Measurements from ENCODE around the gene SEC14L5. TPM values are rescaled to one million over a fixed set of nuclear protein-coding genes. Genes with fewer than 3 reads are reported as not detected.
"Not testable (repeated sequence)": the region's sequence is repeated elsewhere in the genome, so short reads cannot be mapped to it uniquely, and the experiment has no call there.

The SEC14L5 gene
- polyA plus RNA-seq, 1 donor: 0.12 TPM

GRCh38 chr16:4949986-4950385 lies 8.1 kb upstream of the SEC14L5 start:
- no peak for DNase-seq

DNA sequence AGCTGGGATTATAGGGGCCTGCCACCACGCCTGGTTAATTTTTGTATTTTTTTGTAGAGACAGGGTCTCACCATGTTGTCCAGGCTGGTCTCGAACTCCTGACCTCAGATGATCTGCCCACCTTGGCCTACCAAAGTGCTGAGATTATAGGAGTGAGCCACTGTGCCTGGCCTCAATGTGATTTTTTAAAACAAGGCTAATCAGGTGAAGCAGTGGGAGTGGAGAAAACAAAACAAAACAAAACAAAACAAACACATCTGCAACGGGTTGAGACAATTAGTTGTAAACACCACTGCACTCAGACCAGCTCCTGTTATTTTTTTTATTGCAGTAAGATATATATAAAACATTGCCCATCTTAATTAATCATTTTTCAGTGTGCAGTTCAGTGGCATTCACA lies 6.5 kb upstream of the SEC14L5 start:
- DNase-seq: not testable (repeated sequence)

DNA sequence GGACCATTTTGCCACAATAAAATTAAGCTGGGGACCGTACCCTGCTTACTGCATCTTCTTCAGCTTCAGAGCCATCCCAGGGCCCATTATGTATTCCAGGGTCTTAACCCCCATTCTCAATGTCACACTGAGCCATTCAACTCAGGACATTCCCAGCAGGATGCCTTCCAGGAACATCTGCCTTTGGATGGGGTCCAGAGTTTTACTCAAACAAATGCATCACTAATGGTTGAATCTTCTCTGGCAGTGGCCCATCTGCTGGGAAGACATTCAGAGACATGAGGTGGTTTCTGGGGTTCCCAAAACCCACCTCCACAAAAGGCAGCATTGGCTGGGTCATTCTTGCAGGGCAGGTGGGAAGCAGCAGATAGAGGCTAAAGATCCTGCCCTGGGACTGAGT lies 3.4 kb upstream of the SEC14L5 start:
- DNase-seq: no peak

DNA sequence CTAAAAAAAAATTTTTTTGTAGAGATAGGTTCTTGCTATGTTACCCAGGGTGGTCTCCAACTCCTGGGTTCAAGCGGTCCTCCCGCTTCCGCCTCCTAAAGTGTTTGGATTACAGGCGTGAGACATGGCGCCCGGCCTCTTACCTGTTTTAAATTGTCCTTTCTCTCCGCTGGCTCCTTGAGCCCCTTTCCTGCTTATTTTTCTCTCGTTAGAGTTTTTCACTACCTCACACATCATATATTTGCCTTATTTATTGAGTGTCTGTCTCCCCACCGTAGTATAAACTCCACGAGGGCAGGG lies 760 bp upstream of the SEC14L5 start:
- no peak for DNase-seq

DNA sequence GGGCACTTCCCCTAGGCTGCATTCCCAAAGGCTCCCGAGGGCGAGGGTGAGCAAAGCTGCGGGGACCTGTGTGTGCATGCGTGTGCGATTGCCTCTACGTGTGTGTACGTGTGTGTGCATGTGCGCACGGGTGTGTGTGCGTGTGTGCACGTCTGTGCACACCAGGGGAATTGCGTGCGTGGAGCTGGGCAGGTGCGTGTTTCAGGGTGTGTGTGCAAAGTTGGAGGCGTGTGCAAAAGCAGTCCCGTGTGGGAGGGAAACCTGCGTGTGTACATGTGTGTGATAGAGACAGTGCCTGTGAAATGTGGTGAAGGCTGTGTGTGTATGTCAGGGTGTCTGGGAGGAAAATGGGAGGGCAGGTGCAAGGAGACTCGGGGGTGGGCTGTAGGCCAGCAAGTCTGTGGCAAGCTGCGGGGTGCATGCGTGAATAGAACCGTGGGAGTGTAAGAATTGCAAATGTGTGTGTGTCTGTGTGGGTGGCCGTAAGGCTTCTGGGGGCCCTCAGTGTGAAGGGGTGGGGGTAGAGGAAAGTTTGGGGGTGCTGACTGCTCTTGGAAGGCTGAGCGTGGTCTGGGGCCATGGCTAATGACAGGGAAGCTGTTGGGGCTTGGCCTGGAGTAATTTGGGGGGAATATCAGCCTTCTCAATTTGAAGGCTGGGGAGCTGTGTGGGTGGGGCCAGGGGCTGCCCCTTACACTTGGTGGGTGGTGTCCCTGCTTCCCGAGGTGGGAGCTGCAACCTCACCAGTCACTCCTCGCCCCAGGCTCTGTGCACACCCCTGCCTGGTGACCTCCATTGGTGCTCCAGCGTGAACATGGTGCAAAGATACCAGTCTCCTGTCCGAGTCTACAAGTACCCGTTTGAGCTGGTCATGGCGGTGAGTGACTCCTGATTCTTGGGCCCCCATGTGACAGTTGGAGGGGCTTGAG lies 644 bp downstream of the SEC14L5 start:
- no peak for DNase-seq

DNA sequence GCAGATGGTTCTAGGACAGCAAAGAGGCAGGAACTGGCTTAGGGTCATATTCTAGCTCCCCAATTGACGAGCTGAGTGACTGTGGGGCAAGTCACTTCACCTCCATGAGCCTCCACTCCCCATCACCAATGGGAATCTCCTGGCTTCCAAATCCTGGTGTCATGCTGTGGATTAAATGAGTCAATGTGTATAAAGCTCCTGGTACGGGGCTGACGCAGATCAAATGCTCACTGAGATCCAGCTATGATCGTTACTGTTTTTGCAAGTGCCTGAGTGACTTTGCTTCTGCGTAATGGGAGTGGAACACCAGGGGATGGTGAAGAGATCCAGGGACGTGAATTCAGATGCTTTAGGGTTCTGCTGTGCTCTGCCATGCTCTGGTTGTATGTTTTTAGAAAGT lies 2.4 kb downstream of the SEC14L5 start:
- no peak for DNase-seq

- no peak for DNase-seq
Observed at GRCh38 chr16:4962716-4963115, 4.6 kb downstream of the SEC14L5 start.

GRCh38 chr16:4963527-4963926 lies 5.4 kb downstream of the SEC14L5 start:
- DNase-seq: not testable (repeated sequence)

DNA sequence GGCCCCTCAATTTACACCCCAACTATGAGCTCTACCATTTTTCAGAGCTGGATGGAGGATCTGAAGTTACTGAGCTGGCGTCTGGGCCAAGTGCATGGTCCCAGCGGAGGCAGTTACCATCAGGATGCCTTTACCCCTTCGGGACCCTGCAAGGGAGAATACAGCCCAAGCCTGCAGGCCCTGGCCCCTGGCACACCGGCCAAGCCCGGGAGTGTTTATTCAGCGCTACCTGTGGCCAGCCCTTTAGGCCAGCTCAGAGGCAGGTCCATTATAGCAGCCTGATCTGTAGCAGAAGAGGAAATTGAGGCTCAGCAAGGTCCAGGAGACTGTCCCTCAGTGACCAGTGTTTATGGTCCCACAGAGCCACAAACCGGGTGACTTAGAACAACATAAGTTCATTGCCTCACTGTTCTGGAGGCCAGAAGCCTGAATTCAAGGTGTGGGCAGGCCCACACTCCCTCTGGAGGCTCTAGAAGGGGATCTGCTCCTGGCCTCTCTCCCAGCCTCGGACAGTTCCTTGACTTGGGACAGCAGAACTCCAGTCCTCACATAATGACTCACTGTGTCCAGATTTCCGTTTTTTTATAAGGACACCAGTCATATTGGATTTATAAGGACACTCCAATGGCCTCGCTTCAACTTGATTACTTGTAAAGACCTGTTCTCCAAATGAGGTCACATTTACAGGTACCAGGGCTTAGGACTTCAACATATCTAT lies 8.8 kb downstream of the SEC14L5 start:
- no peak for DNase-seq

GRCh38 chr16:4968278-4968677 lies 10.1 kb downstream of the SEC14L5 start:
- DNase-seq: not testable (repeated sequence)

DNA sequence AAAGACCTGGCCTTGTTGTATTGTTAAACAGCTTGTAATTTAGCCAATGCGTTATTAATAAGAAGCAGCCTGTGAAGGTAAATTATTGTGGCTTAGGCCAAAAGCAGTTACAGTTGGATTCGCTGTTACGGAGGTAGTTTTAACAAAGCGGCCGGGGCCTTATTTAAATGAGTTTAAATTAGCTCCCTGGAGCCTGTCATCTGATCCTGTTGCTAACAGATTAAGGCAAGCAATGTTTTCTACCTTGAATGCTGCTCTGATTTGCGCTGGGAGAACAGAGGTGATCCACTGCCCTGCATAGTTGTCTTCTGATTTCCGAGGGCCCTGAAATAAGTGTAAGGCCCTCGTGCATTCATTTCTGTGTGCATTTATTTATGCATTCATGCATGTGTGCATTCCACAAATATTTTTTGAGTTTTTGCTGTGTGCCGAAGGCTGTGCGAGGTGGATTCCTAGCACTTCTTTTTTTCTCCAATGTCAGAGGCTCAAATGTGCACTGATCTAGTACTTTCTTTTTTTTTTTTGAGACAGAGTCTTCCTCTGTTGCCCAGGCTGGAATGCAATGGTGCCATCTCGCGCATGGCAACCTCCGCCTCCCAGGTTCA lies 10.9 kb downstream of the SEC14L5 start:
- DNase-seq: no peak

- DNase-seq: no peak
Observed at GRCh38 chr16:4970010-4970409, 11.9 kb downstream of the SEC14L5 start.

DNA sequence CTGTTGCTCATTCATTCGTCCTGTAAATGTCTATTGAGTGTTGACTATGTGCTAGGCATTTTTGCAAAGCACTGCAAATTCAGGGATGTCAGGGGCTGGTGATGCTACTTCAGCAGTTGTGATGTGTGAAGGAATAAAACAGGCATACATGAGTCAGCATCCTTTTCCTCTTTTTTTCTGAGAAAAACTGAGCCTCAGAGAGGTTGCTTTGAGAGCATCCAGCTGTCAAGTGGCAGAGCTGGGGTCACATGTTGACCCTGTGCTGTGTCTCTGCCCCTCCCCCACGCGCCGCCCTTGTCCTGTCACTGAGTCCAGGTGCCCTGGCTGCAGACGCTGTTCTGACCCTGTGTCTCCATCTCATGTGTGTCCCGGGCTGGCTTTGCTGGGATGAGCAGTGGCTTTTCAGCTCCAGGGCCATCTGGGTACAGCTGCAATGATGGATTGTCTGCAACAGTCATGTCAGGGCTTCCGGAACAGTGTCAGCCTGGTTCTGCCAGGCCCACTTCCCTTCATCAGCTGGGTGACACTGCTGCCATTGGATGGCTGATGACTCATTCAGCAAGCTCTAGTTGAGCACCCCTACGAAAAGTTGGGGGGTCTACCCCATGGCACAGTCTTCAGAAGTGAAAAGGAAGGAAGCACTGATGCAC lies 14.9 kb downstream of the SEC14L5 start:
- DNase-seq: no peak

DNA sequence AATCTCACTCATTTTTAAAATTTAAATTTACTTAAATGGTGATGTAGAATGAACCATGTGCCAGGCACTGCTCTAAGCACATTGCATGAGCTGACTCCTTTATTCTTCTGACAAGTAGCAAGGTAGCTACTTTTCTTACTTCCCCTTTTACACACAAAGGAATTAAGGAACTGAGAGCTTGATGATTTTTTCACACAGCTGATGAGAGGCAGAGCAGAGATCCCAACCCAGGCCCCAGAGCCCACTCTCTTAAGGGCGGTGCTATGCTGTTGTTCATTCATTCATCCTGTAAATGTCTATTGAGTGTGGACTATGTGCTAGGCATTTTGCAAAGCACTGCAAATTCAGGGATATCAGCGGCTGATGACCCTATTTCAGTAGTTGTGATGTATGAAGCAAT lies 17.9 kb downstream of the SEC14L5 start:
- no peak for DNase-seq

DNA sequence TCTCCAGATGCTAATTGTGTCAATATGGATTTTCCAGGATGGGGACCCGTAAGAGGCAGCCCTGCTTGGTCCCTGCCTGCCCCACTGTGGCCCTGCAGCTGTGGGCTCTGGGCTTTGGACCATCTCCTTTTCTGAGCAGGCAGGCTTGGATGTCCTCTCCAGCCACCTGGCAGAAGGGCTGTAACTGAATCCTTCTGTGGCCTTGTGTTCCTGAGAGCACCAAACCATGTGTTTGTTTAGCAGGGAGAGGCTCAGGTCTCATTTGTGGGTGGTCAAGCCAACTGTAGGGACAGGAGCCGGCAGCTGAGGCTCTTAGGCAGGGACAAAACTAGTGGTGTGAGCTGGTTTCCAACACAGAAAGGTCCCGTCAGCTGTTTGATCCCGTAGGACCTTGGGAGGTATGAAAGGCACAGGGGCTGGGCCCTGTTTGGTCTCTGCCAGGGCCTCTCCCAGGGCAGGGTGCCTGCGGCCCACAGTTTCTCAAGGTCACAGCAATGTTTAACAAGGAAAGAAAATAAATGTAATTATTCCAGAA lies 18.5 kb downstream of the SEC14L5 start:
- DNase-seq: no peak

DNA sequence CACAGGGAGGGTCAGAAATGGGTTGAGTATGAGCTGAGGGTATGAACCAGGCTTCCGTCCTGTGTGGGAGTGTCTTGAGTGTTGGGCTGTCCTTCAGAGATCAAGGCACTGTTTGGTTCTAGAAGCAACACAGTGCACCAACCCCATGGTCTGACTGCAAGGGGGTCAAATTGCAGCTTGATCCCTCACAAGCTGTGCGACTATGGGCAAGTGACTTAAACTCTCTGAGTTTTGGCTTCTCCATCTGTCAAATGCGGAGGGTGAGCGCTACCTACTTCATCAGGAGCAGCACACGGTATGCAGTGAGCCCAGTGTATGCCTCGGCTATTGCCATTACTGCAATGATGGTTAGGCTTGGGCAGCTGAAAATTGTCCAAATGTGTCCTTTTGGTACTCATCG lies 21.0 kb downstream of the SEC14L5 start:
- no peak for DNase-seq

GRCh38 chr16:4979736-4980660 lies 21.9 kb downstream of the SEC14L5 start:
- no peak for DNase-seq

DNA sequence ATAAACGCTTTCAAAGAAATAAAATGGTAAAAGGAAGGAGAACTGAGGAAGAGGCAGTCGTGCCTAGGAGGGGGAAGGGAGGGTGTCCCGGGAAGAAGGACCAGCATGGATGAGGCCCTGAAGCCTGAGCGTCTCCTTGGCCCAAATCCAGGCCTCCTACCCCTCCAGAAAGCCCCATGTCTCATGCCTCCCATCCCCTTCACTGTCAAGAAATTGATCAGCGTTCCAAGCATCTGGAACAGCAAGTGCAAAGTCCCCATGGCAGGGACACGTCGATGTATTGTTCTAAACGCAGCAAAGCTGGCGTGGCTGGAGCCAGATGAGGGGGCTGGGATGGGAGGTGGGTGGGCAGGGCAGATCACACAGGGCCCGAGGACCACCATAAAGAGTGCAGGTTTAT lies 22.6 kb downstream of the SEC14L5 start:
- DNase-seq: no peak

DNA sequence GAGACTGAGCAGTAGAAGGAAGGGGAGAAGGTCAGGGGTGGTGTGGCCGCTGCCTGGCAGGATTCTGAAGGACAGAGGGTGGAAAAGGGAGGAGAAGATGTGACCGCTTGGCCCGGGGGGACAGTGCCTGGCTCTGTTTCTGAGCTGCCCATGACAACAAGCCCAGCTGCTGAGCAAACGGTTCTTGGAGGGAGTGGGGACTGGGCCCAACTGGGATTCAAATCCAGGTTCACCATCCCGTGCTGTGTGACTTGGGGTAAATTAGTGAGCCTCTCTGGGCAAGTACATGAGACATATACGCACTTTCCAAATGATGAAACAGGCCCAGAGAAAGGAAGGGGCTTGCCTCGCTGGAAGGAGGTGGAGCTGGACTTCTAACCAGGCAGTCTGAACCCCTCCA lies 23.3 kb downstream of the SEC14L5 start:
- no peak for DNase-seq

- DNase-seq: no peak
Observed at GRCh38 chr16:4982056-4982867, 24.1 kb downstream of the SEC14L5 start.

Measured in left kidney (tissue), 2 donors.